Stimulated activated memory B cell treated with anti-CD40 and anti-IgM and Interleukin-4, amounts not matched to agents 10 μg/mL and 1 μg/mL and 100 μg/mL, for 72 hours (primary cell): ENCODE measurements around the gene UROC1.
A peak's percentile ranks its signal among the peaks of the same experiment; 100 is the strongest.

Experiments
- ATAC-seq: fragments of 150-1000 bp; cut with Tn5 transposase; 2 replicates; pipeline ENCODE4 v1.10.0; 2021
- H3K27ac Mint-ChIP-seq: one replicate; pipeline ENCODE4 v1.8.0; 2022; ENCODE audit warnings: mild to moderate bottlenecking, mixed read lengths
- H3K27me3 Mint-ChIP-seq: one replicate; pipeline ENCODE4 v1.8.0; 2022; ENCODE audit warnings: mixed read lengths
- H3K36me3 Mint-ChIP-seq: one replicate; pipeline ENCODE4 v1.8.0; 2022; ENCODE audit warnings: mixed read lengths
- H3K4me1 Mint-ChIP-seq: one replicate; pipeline ENCODE4 v1.8.0; 2022; ENCODE audit warnings: mixed read lengths
- H3K4me3 Mint-ChIP-seq: one replicate; pipeline ENCODE4 v1.8.0; 2022; ENCODE audit warnings: mild to moderate bottlenecking, moderate library complexity, mixed read lengths
- H3K9me3 Mint-ChIP-seq: one replicate; pipeline ENCODE4 v1.8.0; 2022; ENCODE audit warnings: mixed read lengths

UROC1 gene

GRCh38 chr3:126486360-126486847 is 31.2 kb downstream of the UROC1 start:
- Mint-ChIP-seq H3K4me3 (no peak overlapping the region), H3K36me3 (no peaks in the 10 kb centered on the region), H3K4me1 (no peaks in the 10 kb centered on the region), H3K27ac (no peak overlapping the region), H3K9me3 (no peaks in the 10 kb centered on the region), H3K27me3 (no peaks in the 10 kb centered on the region)
- no peak for ATAC-seq

GRCh38 chr3:126485956-126486355 is 31.6 kb downstream of the UROC1 start:
- no peaks in the 10 kb centered on the region for H3K27me3 Mint-ChIP-seq
- H3K27ac Mint-ChIP-seq: no peak overlapping the region
- ATAC-seq: no peak
- H3K4me3 Mint-ChIP-seq: no peak overlapping the region
- no peaks in the 10 kb centered on the region for H3K9me3 Mint-ChIP-seq
- no peaks in the 10 kb centered on the region for H3K36me3 Mint-ChIP-seq
- H3K4me1 Mint-ChIP-seq: no peaks in the 10 kb centered on the region

- Mint-ChIP-seq H3K36me3 (no peaks in the 10 kb centered on the region), H3K27me3 (no peaks in the 10 kb centered on the region), H3K9me3 (no peaks in the 10 kb centered on the region), H3K4me1 (no peaks in the 10 kb centered on the region), H3K27ac (no peak overlapping the region), H3K4me3 (no peak overlapping the region)
- no peak for ATAC-seq
Observed at GRCh38 chr3:126485176-126485897, 32.2 kb downstream of the UROC1 start.

GRCh38 chr3:126484662-126485061 is 32.9 kb downstream of the UROC1 start:
- Mint-ChIP-seq H3K9me3 (no peaks in the 10 kb centered on the region), H3K4me1 (no peaks in the 10 kb centered on the region), H3K36me3 (no peaks in the 10 kb centered on the region), H3K27ac (no peak overlapping the region), H3K27me3 (no peaks in the 10 kb centered on the region), H3K4me3 (no peak overlapping the region)
- ATAC-seq: no peak

- Mint-ChIP-seq H3K4me3 (no peak overlapping the region), H3K27ac (no peak overlapping the region), H3K27me3 (no peaks in the 10 kb centered on the region), H3K36me3 (no peaks in the 10 kb centered on the region), H3K4me1 (no peaks in the 10 kb centered on the region), H3K9me3 (no peaks in the 10 kb centered on the region)
- no peak for ATAC-seq
Observed at GRCh38 chr3:126484148-126484547, 33.4 kb downstream of the UROC1 start.

- H3K36me3 Mint-ChIP-seq: no peaks in the 10 kb centered on the region
Observed at GRCh38 chr3:126483321-126483761, 34.2 kb downstream of the UROC1 start.

GRCh38 chr3:126482503-126483255 is 34.9 kb downstream of the UROC1 start:
- H3K27ac Mint-ChIP-seq: no peak overlapping the region
- H3K4me3 Mint-ChIP-seq: no peak overlapping the region
- H3K4me1 Mint-ChIP-seq: no peaks in the 10 kb centered on the region
- no peaks in the 10 kb centered on the region for H3K36me3 Mint-ChIP-seq
- no peaks in the 10 kb centered on the region for H3K27me3 Mint-ChIP-seq
- no peak for ATAC-seq
- H3K9me3 Mint-ChIP-seq: no peaks in the 10 kb centered on the region

More at GRCh38 chr3:126483321-126483761, 34.2 kb downstream of the UROC1 start:
- Mint-ChIP-seq H3K27ac (no peak overlapping the region), H3K4me1 (no peaks in the 10 kb centered on the region), H3K27me3 (no peaks in the 10 kb centered on the region), H3K4me3 (no peak overlapping the region), H3K9me3 (no peaks in the 10 kb centered on the region)
- ATAC-seq: no peak

- Mint-ChIP-seq H3K27me3 (no peaks in the 10 kb centered on the region), H3K27ac (no peak overlapping the region), H3K4me3 (no peak overlapping the region), H3K9me3 (no peaks in the 10 kb centered on the region), H3K36me3 (no peaks in the 10 kb centered on the region), H3K4me1 (peaks cover 5% of the 10 kb centered on the region)
- no peak for ATAC-seq
Observed at GRCh38 chr3:126481808-126482502, 35.6 kb downstream of the UROC1 start.

GRCh38 chr3:126480861-126481260 is 36.7 kb downstream of the UROC1 start:
- Mint-ChIP-seq H3K27me3 (no peaks in the 10 kb centered on the region), H3K4me1 (peaks cover 11% of the 10 kb centered on the region), H3K36me3 (no peaks in the 10 kb centered on the region), H3K9me3 (no peaks in the 10 kb centered on the region), H3K4me3 (no peak overlapping the region), H3K27ac (no peak overlapping the region)
- no peak for ATAC-seq

GRCh38 chr3:126480206-126480605 is 37.4 kb downstream of the UROC1 start:
- H3K9me3 Mint-ChIP-seq: no peaks in the 10 kb centered on the region
- no peak for ATAC-seq
- no peaks in the 10 kb centered on the region for H3K36me3 Mint-ChIP-seq
- H3K27me3 Mint-ChIP-seq: no peaks in the 10 kb centered on the region
- peaks cover 11% of the 10 kb centered on the region for H3K4me1 Mint-ChIP-seq
- no peak overlapping the region for H3K4me3 Mint-ChIP-seq
- H3K27ac Mint-ChIP-seq: no peak overlapping the region

GRCh38 chr3:126479642-126480041 is 37.9 kb downstream of the UROC1 start:
- Mint-ChIP-seq H3K4me1 (peaks cover 13% of the 10 kb centered on the region), H3K27me3 (no peaks in the 10 kb centered on the region), H3K4me3 (no peak overlapping the region), H3K9me3 (no peaks in the 10 kb centered on the region), H3K27ac (no peak overlapping the region), H3K36me3 (no peaks in the 10 kb centered on the region)
- no peak for ATAC-seq

GRCh38 chr3:126478581-126479310 is 38.8 kb downstream of the UROC1 start:
- Mint-ChIP-seq H3K27me3 (no peaks in the 10 kb centered on the region), H3K4me1 (peaks cover 22% of the 10 kb centered on the region), H3K27ac (no peak overlapping the region), H3K9me3 (no peaks in the 10 kb centered on the region), H3K36me3 (peaks cover 1% of the 10 kb centered on the region), H3K4me3 (no peak overlapping the region)
- ATAC-seq: no peak

- Mint-ChIP-seq H3K4me1 (peaks cover 40% of the 10 kb centered on the region), H3K9me3 (no peaks in the 10 kb centered on the region), H3K27ac (no peak overlapping the region), H3K27me3 (no peaks in the 10 kb centered on the region), H3K4me3 (peak overlapping the region; percentile 82), H3K36me3 (peaks cover 18% of the 10 kb centered on the region)
- ATAC-seq: no peak
Observed at GRCh38 chr3:126477061-126477380, 40.6 kb downstream of the UROC1 start.

- Mint-ChIP-seq H3K36me3 (peaks cover 18% of the 10 kb centered on the region), H3K4me3 (peak overlapping the region; percentile 82), H3K27me3 (no peaks in the 10 kb centered on the region), H3K9me3 (no peaks in the 10 kb centered on the region), H3K4me1 (peaks cover 40% of the 10 kb centered on the region), H3K27ac (no peak overlapping the region)
- ATAC-seq: peak; percentile 68
Observed at GRCh38 chr3:126476166-126477060, 41.2 kb downstream of the UROC1 start.
